NCI-H1092 treated with DMSO at 0.1 percent for 48 hours (cell line): ENCODE data around the gene CEACAM1.
"Not testable (repeated sequence)": the region's sequence is repeated elsewhere in the genome, so short reads cannot be mapped to it uniquely, and the experiment has no call there.

Source experiments
- DNase-seq: peaks from one replicate; lab custom pipeline; 2025; lab: John Stamatoyannopoulos, UW

The CEACAM1 gene

GRCh38 chr19:42528354-42529247 is at the start of gene CEACAM1:
Gene CEACAM1, minus strand, starts transcription at chr19:42528481. Its CDS starts 107 bp downstream, at chr19:42528374.
- DNase-seq: no peak

GRCh38 chr19:42577016-42577415 is 48.7 kb upstream of the CEACAM1 start:
- no peak for DNase-seq

DNA sequence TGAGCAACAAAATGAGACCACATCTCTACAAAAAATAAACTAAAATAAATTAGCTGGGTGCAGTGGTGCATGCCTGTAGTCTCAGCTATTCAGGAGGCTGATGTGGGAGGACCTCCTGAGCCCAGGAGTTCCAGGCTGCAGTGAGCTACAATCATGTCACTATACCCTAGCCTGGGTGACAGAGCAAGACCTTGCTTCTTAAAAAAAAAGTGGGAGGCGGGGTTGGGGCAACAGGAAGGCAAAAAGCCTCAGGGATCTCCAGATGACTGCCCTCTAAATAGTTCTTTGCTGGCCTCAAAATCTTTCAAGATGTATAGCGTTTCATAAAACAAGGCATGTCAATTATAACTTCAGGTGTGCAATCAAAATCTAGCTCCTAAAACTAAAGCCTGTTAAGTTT is 48.0 kb upstream of the CEACAM1 start:
- DNase-seq: no peak

DNA sequence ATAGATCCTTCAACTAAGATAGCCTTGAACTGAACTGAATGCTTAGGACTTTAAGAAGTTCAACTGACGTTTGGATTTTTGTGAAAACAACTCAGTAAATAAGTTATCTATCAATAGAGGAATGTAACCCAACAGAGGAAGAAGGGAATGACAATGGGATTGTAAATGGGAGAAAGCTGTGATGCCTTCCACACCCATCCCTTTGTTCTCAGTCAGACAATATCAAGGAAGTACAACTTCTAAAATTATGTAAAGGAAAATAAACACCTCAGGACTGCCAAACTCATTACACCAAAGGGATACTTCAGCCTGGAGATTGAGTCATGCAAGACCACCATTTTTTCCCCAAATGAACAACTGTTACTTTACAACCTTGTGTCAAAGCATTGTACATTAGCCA is 45.4 kb upstream of the CEACAM1 start:
- DNase-seq: no peak

DNA sequence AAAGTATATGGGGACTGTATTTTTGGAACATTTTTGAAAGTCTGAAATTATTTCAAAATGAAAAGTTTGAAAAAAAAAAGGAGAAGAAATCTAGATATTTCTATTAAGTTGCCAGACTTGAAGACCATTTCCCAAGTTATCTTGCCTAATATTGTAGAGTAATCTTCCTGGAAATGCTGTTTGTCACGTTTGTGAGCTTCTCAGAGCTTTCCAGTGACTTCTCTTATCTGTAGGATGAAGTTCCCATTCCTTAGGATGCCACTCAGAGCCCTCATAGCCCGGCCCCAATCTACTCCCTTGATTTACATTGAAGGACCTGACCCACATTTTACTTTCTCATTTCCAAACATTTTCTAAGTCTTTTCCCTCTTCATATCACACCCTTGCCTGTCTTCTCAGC is 42.8 kb upstream of the CEACAM1 start:
- DNase-seq: no peak

DNA sequence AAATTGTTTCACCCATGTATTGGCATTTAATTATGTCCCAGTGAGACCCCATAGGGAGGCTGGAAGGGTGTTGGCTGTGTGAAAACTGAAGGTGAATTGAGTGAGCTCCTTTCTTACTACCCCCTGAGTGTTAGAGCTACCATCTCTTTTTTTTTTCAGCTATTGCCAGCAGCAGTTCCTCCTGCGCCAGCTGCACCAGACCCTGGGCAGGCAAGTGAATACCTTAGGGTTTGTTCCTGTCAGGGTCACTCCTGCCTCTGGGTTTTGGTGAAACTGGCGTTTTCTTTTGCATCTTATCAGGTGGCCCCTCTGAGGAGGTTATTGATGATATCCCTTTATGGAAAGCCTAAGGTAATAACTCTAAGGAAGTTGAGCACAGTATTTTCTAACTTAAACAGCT is 40.9 kb upstream of the CEACAM1 start:
- no peak for DNase-seq

DNA sequence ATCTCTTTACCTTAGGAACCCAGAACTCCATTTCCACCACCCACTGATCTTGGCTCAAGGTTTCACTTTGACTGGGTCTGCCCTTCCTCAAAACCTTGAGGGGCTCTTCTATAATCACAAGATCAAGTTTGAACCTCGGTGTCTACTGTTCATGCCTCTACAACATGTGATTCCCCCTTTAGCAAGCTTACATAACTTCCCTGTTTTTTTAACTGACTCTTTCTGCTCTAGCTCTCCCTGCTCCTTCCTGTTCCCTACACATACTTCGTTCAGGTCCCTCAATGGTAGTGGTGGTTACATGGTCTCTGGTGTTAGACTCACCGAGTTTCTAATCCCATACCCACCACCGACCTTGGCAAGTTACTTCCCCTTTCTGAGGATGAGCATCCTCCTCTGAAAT is 39.7 kb upstream of the CEACAM1 start:
- no peak for DNase-seq

DNA sequence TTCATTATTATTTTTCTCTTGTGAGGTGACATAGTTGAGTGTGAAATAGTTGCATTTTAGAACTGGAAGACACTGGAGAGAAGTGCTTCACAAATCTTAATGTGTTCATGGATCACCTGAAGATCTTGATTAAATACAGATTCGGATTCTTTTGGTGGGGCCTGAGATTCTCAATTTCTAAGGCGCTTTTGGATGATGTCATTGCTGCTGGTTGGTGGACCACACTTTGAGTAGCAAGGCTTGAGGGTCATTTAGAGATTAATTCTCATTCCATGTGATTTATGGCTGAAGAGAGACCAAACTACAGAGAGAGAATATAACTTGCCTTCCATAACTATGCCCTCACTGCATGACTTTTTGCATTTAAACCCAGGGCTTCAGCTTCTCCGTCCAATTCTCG is 39.3 kb upstream of the CEACAM1 start:
- no peak for DNase-seq

DNA sequence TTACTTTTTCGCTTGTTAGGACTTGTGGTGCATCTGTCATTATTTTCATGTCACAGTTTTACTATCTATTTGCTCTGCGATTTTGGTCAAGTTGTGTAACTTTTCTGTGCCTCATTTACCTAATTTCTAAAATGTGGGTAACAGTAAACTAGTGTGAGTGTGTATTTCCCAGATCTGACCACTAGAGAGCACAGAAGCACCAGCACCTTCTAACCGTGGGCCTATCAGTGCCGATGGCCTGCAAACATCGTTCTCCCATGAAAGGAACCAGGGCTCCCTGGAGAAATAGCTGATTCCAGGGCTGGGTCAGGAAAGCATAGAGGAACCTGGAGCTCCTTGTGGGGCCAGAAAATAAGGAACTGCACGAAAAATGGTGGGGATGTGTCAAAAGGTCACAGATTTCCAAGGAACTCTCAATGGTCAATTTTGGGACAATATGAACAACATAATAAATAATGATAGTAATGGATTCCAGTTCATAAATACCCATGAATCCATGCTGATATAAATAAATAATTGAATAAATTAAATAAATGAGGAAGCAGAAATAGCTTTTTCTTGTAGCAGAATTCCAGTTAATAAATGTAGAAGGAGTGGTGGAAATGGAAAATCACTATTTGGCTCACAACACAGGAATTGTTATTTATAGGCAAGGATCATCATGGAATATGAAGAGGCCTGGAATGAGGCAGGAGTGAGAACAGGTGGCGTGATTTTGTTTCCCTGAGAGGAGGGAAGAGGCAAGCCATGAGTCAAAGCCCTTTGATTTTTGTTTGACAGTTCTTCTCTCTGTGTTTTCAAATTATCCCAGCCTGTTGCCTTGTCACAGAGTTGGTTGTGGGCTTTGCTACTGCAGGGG is 35.3 kb upstream of the CEACAM1 start:
- DNase-seq: peak; percentile 49

- DNase-seq: no peak
These were observed 33.2 kb upstream of the CEACAM1 start for GRCh38 chr19:42561512-42561911.

DNA sequence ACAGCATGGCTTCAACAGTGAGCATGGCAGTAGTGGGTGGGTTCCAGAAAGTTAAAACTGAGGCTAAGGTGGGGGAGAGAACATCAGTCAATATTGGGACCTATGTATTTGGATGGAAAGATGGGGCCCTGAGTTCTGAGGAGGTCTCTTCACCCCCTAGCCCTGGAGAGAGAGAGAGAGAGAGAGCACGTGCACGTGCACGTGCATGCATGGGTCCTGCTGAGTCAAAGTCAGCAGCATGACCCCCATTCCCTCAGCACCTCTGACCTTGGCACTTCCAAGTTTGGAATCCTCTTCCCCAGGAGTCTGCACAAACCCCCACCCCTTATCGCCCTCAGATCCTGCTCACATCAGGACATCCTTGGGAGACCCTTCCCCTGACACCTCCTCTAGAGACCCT is 32.5 kb upstream of the CEACAM1 start:
- no peak for DNase-seq

DNA sequence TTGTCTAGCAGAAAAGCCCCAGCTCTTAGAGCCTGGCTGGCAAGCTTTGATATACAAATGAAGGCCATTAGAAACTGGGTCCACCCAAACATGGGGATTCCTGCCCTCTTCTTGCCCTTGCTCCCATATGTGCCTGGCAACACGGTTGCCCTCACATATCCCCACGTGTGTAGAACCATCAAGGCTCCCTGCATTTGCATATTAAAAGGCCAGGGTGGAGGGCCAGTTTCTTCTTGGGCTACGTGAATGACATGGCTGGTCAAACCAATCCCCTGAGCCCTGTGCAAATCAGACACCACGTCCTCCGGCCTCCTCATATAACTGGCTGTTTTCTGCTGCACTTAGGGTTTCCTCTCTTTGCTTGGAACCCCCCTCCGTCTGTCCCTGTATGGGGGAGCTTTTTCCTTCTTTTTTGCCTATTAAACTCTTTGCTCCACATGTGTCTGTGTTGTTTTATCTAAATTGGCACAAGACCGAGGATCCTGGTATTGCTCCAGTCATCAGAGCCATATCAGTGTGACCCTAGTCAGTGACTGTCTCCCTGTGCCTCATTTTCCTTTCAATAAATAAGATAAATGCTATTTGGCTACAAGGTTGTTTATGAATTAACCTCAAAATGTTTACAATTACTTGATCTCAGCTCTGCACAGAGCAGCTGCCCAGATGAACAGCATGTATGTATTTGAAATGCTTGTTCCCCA is 30.3 kb upstream of the CEACAM1 start:
- DNase-seq: no peak

GRCh38 chr19:42557386-42557871 is 29.1 kb upstream of the CEACAM1 start:
- DNase-seq: not testable (repeated sequence)

- no peak for DNase-seq
These were observed 27.5 kb upstream of the CEACAM1 start for GRCh38 chr19:42555801-42556200.

DNA sequence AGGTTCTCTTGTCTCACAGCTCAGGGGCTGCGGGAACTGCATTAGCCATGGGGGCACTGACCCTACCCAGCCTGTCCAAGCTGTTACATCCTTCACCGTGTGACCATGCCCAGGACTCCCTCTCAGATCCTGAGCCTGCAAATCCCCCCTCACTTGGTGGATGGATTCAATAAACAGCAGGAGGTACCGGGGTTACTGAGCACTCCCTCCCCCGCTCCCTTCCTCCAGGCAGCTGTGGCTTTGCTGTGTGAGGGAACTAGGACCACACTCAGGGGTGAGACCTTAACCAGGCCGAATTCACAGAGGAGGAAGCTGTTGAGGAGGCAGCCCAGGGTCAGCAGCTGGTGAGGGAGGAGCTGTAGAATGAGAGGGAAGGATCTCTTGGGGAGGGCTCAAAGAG is 27.0 kb upstream of the CEACAM1 start:
- DNase-seq: no peak

GRCh38 chr19:42554046-42554575 is 25.8 kb upstream of the CEACAM1 start:
- no peak for DNase-seq

DNA sequence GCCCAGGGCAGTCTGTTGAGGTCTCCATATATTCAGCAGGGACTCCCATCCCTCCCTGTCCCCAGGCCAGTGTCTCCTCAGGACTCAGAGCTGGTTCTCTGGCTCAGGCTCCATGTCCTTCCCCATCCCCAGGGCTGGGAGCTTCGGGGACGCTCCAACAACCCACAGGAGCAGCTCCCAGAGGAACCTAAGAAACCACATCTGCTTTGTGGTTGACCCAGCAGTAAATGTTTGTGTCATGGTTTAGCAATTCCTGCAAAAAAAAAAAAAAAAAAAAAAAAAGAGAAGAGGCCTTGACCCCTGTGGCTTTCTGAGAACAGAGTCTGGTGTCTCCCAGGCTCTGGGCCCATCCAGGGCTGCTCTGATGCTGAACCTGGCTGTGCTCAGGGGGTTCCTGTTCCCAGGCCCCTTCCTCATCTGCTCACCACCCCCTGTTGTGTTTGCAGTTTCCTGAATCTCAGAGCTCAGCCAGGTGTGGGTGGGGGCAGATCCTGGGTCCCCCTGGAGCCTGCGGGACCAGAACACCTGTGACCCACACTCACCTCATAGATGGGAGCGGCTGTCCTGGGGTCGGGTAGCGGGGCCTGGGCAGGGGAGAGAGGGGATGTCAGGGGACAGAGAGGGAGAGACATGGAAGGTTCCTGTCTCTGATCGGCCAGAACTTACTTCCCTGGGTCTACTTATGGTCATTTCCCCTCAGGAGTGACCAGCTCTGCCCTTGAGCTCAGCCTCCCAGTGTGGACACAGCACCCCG is 25.2 kb upstream of the CEACAM1 start:
- no peak for DNase-seq

- no peak for DNase-seq
These were observed 24.1 kb upstream of the CEACAM1 start for GRCh38 chr19:42552086-42553065.

DNA sequence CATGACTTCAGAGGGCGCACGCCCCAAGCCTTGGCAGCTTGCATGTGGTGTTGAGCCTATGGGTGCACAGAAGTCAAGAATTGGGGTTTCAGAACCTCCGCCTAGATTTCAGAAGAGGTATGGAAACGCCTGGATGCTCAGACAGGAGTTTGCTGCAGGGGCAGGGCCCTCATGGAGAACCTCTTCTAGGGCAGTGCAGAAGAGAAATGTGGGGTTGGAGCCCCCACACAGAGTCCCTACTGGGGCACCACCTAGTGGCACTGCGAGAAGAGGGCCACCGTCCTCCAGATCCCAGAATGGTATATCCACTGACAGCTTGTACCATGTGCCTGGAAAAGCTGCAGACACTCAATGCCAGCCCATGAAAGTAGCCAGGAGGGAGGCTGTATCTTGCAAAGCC is 22.2 kb upstream of the CEACAM1 start:
- DNase-seq: not testable (repeated sequence)

DNA sequence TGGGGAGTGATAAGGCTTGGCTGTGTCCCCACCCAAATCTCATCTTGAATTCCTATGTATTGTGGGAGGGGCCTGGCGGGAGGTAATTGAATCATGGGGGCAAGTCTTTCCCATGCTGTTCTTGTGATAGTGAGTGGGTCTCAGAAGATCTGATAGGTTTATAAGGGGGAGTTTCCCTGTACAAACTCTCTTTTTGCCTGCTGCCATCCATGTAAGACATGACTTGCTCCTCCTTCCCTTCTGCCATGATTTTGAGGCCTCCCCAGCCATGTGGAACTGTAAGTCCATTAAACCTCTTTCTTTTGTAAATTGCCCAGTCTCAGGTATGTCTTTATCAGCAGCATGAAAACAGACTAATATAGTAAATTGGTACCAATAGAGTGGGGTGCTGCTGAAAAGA is 20.8 kb upstream of the CEACAM1 start:
- DNase-seq: not testable (repeated sequence)
